ENCODE results near the gene GNAT1.

DNA sequence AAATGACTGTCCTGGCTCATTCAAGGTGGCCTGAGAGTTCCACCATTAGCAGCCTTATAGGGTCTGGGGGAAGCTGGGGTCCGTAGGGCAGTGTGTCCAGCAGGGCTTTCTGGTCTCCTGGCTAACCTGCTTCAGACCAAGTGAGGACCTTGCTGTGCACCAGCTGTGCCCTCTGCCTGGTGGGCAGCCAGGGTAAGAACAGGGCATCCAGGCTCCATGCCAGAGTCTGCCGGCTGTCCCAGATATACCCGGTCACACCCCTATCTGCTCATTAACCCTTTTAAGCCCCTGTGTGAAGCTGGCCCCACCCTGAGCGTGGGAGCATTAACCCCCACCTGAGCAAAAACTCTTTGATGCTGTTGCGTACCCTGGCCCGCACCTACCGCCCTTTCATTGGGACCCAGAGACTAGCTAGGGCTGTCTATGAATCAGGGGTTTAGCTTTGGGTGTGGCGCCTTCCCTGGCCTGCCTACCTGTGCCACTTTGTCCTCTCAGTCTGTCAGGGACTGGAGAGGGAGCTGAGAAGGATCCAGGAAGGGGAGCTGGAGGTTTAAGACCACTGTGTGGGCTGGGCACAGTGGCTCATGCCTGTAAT, 18.7 kb upstream of the GNAT1 start:
- TF ChIP-seq, protein P1, sequence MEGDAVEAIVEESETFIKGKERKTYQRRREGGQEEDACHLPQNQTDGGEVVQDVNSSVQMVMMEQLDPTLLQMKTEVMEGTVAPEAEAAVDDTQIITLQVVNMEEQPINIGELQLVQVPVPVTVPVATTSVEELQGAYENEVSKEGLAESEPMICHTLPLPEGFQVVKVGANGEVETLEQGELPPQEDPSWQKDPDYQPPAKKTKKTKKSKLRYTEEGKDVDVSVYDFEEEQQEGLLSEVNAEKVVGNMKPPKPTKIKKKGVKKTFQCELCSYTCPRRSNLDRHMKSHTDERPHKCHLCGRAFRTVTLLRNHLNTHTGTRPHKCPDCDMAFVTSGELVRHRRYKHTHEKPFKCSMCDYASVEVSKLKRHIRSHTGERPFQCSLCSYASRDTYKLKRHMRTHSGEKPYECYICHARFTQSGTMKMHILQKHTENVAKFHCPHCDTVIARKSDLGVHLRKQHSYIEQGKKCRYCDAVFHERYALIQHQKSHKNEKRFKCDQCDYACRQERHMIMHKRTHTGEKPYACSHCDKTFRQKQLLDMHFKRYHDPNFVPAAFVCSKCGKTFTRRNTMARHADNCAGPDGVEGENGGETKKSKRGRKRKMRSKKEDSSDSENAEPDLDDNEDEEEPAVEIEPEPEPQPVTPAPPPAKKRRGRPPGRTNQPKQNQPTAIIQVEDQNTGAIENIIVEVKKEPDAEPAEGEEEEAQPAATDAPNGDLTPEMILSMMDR (IDR thresholded peaks at IDR 0.05), result no peak
- no peak for TF ChIP-seq POLR2A (IDR thresholded peaks at IDR 0.05)

Data from thyroid gland (tissue), 4 donors.